OCI-LY3 (cell line): ENCODE measurements around the gene TNFRSF14.

Source experiments
- H2AFZ ChIP-seq: fragments of 200-600, 300-600 bp; shearing (Covaris generic); 2 replicates; pipeline ENCODE4 v1.6.0; 2014; ENCODE audit warnings: antibody characterized with exemption, low read depth, low read length
- H3K27ac ChIP-seq: fragments of 200-600, 300-600 bp; sonication (generic); 2 replicates; pipeline ENCODE4 v1.5.1; 2014; ENCODE audit warnings: mild to moderate bottlenecking, low read length, moderate library complexity, mixed read lengths
- H3K27me3 ChIP-seq: fragments of 200-600, 300-600 bp; sonication (generic); 2 replicates; pipeline ENCODE4 v1.6.1; 2014; ENCODE audit warnings: low read depth, low read length, mixed read lengths
- H3K36me3 ChIP-seq: fragments of 200-600, 300-600 bp; sonication (generic); replicated peaks from 2 replicates; pipeline ENCODE3; 2014; ENCODE audit warnings: low read depth, low read length, mixed read lengths
- H3K4me1 ChIP-seq: fragments of 300-600, 200-600 bp; sonication (generic); 2 replicates; pipeline ENCODE4 v1.6.1; 2014; ENCODE audit warnings: low read length, mixed read lengths
- H3K4me2 ChIP-seq: fragments of 200-600, 300-600 bp; sonication (generic); 2 replicates; pipeline ENCODE4 v1.6.1; 2014; ENCODE audit warnings: low read length, mixed read lengths
- H3K4me3 ChIP-seq: fragments of 300-600, 200-600 bp; sonication (generic); 2 replicates; pipeline ENCODE4 v1.5.1; 2014; ENCODE audit warnings: antibody characterized with exemption, mild to moderate bottlenecking, low read length, moderate library complexity
- H3K79me2 ChIP-seq: fragments of 300-600, 200-600 bp; shearing (Covaris generic); 2 replicates; pipeline ENCODE4 v1.6.1; 2014; ENCODE audit warnings: mild to moderate bottlenecking, low read length, mixed read lengths
- H3K9ac ChIP-seq: fragments of 300-600, 200-600 bp; shearing (Covaris generic); 2 replicates; pipeline ENCODE4 v1.6.0; 2014; ENCODE audit warnings: mild to moderate bottlenecking, low read length, moderate library complexity
- H3K9me3 ChIP-seq: fragments of 200-600, 300-600 bp; shearing (Covaris generic); 2 replicates; pipeline ENCODE4 v1.6.1; 2014; ENCODE audit warnings: low read length, mixed read lengths; ENCODE audit not compliant: insufficient read depth
- H4K20me1 ChIP-seq: fragments of 200-600, 300-600 bp; sonication (generic); 2 replicates; pipeline ENCODE4 v1.6.1; 2016; ENCODE audit warnings: low read length, mixed read lengths; ENCODE audit not compliant: insufficient read depth
- CTCF ChIP-seq: fragments of 200-600, 300-600 bp; sonication (generic); IDR thresholded peaks from 2 replicates; pipeline ENCODE4 v1.5.1; 2014; ENCODE audit warnings: antibody characterized with exemption, low read length, low read depth
- EZH2phosphoT487 ChIP-seq: fragments of 200-600 bp; shearing (Covaris generic); IDR thresholded peaks from 2 replicates; pipeline ENCODE4 v1.6.1; 2018; ENCODE audit warnings: antibody characterized with exemption, mixed run types, low read depth

The TNFRSF14 gene

GRCh38 chr1:2528966-2529783, 27.0 kb upstream of the TNFRSF14 start:
- peaks cover 17% of the 10 kb centered on the region for H4K20me1 ChIP-seq
- H2AFZ ChIP-seq, result no peak overlapping the region
- 0 out of 2 replicates have a peak, but pooled peaks cover 4% of the 10 kb centered on the region for H3K27me3 ChIP-seq
- H3K27ac ChIP-seq, result no peak overlapping the region
- no peaks in the 10 kb centered on the region for H3K9me3 ChIP-seq
- H3K9ac ChIP-seq, result no peak overlapping the region
- TF ChIP-seq CTCF (no peak), EZH2phosphoT487 (no peak)
- peaks cover 17% of the 10 kb centered on the region for H3K4me1 ChIP-seq
- no peak overlapping the region for H3K4me3 ChIP-seq
- H3K79me2 ChIP-seq, result peaks cover 19% of the 10 kb centered on the region
- H3K4me2 ChIP-seq, result no peak overlapping the region
- no peaks in the 10 kb centered on the region for H3K36me3 ChIP-seq

DNA sequence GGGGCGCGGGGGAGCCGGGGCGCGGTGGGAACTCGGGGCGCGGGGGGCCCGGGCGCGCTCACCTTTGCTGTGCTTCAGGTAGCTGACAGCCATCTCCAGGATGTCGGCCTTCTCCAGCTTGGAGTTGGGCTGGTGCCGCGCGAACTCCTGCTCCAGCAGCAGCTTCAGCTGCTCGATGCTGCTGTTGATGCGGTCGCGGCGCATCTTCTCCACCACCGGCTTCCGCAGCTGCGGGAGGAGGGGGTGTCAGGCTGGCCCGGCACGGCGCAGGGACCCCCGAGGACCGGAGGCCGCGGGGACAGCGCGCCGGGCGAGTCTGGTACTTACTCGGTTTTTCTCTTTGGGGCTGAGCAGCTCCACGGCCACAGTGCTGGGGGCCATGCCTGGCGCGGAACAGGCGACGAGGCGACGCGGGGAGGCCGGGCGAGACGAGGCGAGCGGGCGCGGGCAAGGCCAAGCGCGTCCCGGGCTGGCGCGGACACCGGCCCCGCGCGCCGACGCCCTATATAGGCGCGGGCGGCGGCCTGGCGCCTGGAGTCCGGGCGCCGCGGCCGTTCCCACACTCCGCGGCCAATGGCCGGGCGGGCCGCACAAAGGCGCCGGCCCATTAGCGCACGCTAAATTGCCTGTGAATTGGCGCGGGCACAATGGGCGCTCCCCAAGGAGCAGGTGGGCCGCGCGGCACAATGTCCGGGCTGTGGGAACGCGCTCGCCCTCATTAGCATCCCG, 26.2 kb upstream of the TNFRSF14 start, which contains the start of gene HES5:
Gene HES5, minus strand, starts transcription at position 480 of the 729 bp plus-strand sequence. Its CDS starts 99 bp downstream, at position 381.
- no peak for TF ChIP-seq EZH2phosphoT487
- no peak for TF ChIP-seq CTCF
- Histone ChIP-seq H3K4me2 (no peak within 1 kb of the TSS), H3K4me1 (peaks cover 12% of the 10 kb centered on the region), H3K9me3 (no peaks in the 10 kb centered on the region), H3K4me3 (no peak within 1 kb of the TSS), H3K27ac (no peak within 1 kb of the TSS), H3K27me3 (peaks cover 8% of the 10 kb centered on the region; the same call in 1 of the 2 replicates), H4K20me1 (peaks cover 9% of the 10 kb centered on the region), H3K9ac (no peak within 1 kb of the TSS), H2AFZ (no peak within 1 kb of the TSS), H3K36me3 (no peaks in the 10 kb centered on the region), H3K79me2 (peaks cover 11% of the 10 kb centered on the region)

- H3K36me3 ChIP-seq, result no peaks in the 10 kb centered on the region
- no peak overlapping the region for H3K4me2 ChIP-seq
- no peak for TF ChIP-seq EZH2phosphoT487
- no peak for TF ChIP-seq CTCF
- H3K9ac ChIP-seq, result no peak overlapping the region
- H3K9me3 ChIP-seq, result no peaks in the 10 kb centered on the region
- H3K4me3 ChIP-seq, result no peak overlapping the region
- no peak overlapping the region for H3K27ac ChIP-seq
- peaks cover 10% of the 10 kb centered on the region; the same call in 1 of the 2 replicates for H3K27me3 ChIP-seq
- H4K20me1 ChIP-seq, result peaks cover 1% of the 10 kb centered on the region; the same call in 1 of the 2 replicates
- H3K4me1 ChIP-seq, result peaks cover 7% of the 10 kb centered on the region
- no peak overlapping the region for H2AFZ ChIP-seq
- H3K79me2 ChIP-seq, result peaks cover 3% of the 10 kb centered on the region
Measured at GRCh38 chr1:2530513-2531361, 25.4 kb upstream of the TNFRSF14 start.
